CD4-positive, alpha-beta T cell treated with Interleukin-2 at 100 ng/mL for 4 hours (primary cell): Measurements from ENCODE around the gene DCLK2.
"Not testable (repeated sequence)": the region's sequence is repeated elsewhere in the genome, so short reads cannot be mapped to it uniquely, and the experiment has no call there.

Experiments
- DNase-seq: peaks from one replicate; pipeline ENCODE4 v3.0.0-alpha.2; 2020; ENCODE audit warnings: low spot score

The DCLK2 gene

GRCh38 chr4:150152766-150153165 is 74.5 kb downstream of the DCLK2 start:
- DNase-seq: no peak

- DNase-seq: no peak
Observed at GRCh38 chr4:150155391-150155790, 77.1 kb downstream of the DCLK2 start.

GRCh38 chr4:150156543-150156942 is 78.3 kb downstream of the DCLK2 start:
- DNase-seq: no peak

GRCh38 chr4:150158041-150158440 is 79.8 kb downstream of the DCLK2 start:
- no peak for DNase-seq

GRCh38 chr4:150160473-150160872 is 82.2 kb downstream of the DCLK2 start:
- DNase-seq: no peak

- no peak for DNase-seq
Observed at GRCh38 chr4:150161109-150161508, 82.9 kb downstream of the DCLK2 start.

GRCh38 chr4:150162020-150162419 is 83.8 kb downstream of the DCLK2 start:
- not testable (repeated sequence) for DNase-seq

GRCh38 chr4:150164055-150164454 is 85.8 kb downstream of the DCLK2 start:
- DNase-seq: no peak

- no peak for DNase-seq
Observed at GRCh38 chr4:150164956-150165629, 86.8 kb downstream of the DCLK2 start.

- no peak for DNase-seq
Observed at GRCh38 chr4:150167054-150167453, 88.8 kb downstream of the DCLK2 start.

- DNase-seq: no peak
Observed at GRCh38 chr4:150173432-150173861, 95.2 kb downstream of the DCLK2 start.

- no peak for DNase-seq
Observed at GRCh38 chr4:150173982-150174398, 95.7 kb downstream of the DCLK2 start.

GRCh38 chr4:150176547-150176946 is 98.3 kb downstream of the DCLK2 start:
- no peak for DNase-seq

GRCh38 chr4:150178161-150178560 is 99.9 kb downstream of the DCLK2 start:
- no peak for DNase-seq

- no peak for DNase-seq
Observed at GRCh38 chr4:150181536-150181935, 103.3 kb downstream of the DCLK2 start.

GRCh38 chr4:150182794-150183193 is 104.5 kb downstream of the DCLK2 start:
- no peak for DNase-seq

- not testable (repeated sequence) for DNase-seq
Observed at GRCh38 chr4:150185033-150185432, 106.8 kb downstream of the DCLK2 start.

- DNase-seq: no peak
Observed at GRCh38 chr4:150192986-150193385, 114.7 kb downstream of the DCLK2 start.

GRCh38 chr4:150197256-150197655 is 119.0 kb downstream of the DCLK2 start:
- DNase-seq: not testable (repeated sequence)

GRCh38 chr4:150199056-150199455 is 120.8 kb downstream of the DCLK2 start:
- DNase-seq: no peak

- no peak for DNase-seq
Observed at GRCh38 chr4:150205016-150205415, 126.8 kb downstream of the DCLK2 start.

GRCh38 chr4:150206265-150206664 is 128.0 kb downstream of the DCLK2 start:
- no peak for DNase-seq

- DNase-seq: no peak
Observed at GRCh38 chr4:150206954-150207353, 128.7 kb downstream of the DCLK2 start.

- DNase-seq: no peak
Observed at GRCh38 chr4:150207871-150208270, 129.6 kb downstream of the DCLK2 start.
